ENCODE measurements around the gene NUB1.

NUB1 gene

GRCh38 chr7:151377406-151377805 is 35.8 kb downstream of the NUB1 start:
- no peak for DNase-seq (ENCODE audit: low spot score)

GRCh38 chr7:151378011-151378410 is 36.4 kb downstream of the NUB1 start:
- DNase-seq (ENCODE audit: low spot score) = no peak

- DNase-seq (ENCODE audit: low spot score) = no peak
Measured at GRCh38 chr7:151378496-151379192, 37.0 kb downstream of the NUB1 start.

- no peak for DNase-seq (ENCODE audit: low spot score)
Measured at GRCh38 chr7:151379193-151379520, 37.5 kb downstream of the NUB1 start.

GRCh38 chr7:151379534-151380198 is 38.1 kb downstream of the NUB1 start:
- DNase-seq (ENCODE audit: low spot score) = no peak

- no peak for DNase-seq (ENCODE audit: low spot score)
Measured at GRCh38 chr7:151380199-151381097, 38.8 kb downstream of the NUB1 start.

GRCh38 chr7:151381098-151381347 is 39.4 kb downstream of the NUB1 start:
- DNase-seq (ENCODE audit: low spot score) = no peak

GRCh38 chr7:151381348-151382078 is 39.9 kb downstream of the NUB1 start:
- DNase-seq (ENCODE audit: low spot score) = no peak

- DNase-seq (ENCODE audit: low spot score) = no peak
Measured at GRCh38 chr7:151382079-151382885, 40.7 kb downstream of the NUB1 start.

- no peak for DNase-seq (ENCODE audit: low spot score)
Measured at GRCh38 chr7:151383638-151384351, 42.2 kb downstream of the NUB1 start.

- no peak for DNase-seq (ENCODE audit: low spot score)
Measured at GRCh38 chr7:151384352-151384697, 42.7 kb downstream of the NUB1 start.

- no peak for DNase-seq (ENCODE audit: low spot score)
Measured at GRCh38 chr7:151384776-151385625, 43.4 kb downstream of the NUB1 start.

- DNase-seq (ENCODE audit: low spot score) = no peak
Measured at GRCh38 chr7:151385626-151386300, 44.2 kb downstream of the NUB1 start.

GRCh38 chr7:151386301-151387160 is 44.9 kb downstream of the NUB1 start:
- no peak for DNase-seq (ENCODE audit: low spot score)

- DNase-seq (ENCODE audit: low spot score) = no peak
Measured at GRCh38 chr7:151387161-151388006, 45.8 kb downstream of the NUB1 start.

GRCh38 chr7:151388007-151388297 is 46.3 kb downstream of the NUB1 start:
- DNase-seq (ENCODE audit: low spot score) = no peak

- no peak for DNase-seq (ENCODE audit: low spot score)
Measured at GRCh38 chr7:151388430-151388829, 46.8 kb downstream of the NUB1 start.

All from Ammon's horn (tissue), 1 donor.